K562 (cell line): ENCODE data around the gene HOXA2. TPM values are rescaled to one million over a fixed set of nuclear protein-coding genes. Genes with fewer than 3 reads are reported as not detected.

ENCODE experiments used
- ATAC-seq: fragments of 200-7000 bp; cut with Tn5 transposase; 3 replicates; pipeline ENCODE4 v1.9.1; 2020; ENCODE audit warnings: moderate library complexity
- BruUV-seq: library from RNA; stranded (reverse); fragments of 400-500 nt; replicated peaks from 2 replicates; lab custom pipeline; 2021; lab: Mats Ljungman, UMichigan
- CTCF ChIA-PET: fragments of 300-600 bp; formaldehyde crosslinking; extraction: SDS; loops from one replicate; lab custom pipeline; 2021; ENCODE audit warnings: low intra/inter-chr PET ratio; lab: Yijun Ruan, JAX
- POLR2A ChIA-PET: fragments of 300-600, 350-650 bp; sonication (Branson Sonifier 250); formaldehyde crosslinking; extraction: SDS; loops from one replicate; lab custom pipeline; 2021; ENCODE audit warnings: antibody characterized with exemption, inconsistent platforms; lab: Yijun Ruan, JAX
- DNase-seq, 4 experiments: peaks; one replicate each; pipeline versions ENCODE4 v3.0.0 to v3.0.0-alpha.2; 2011 to 2018; ENCODE audit warnings: low spot score in 3 of 4, mixed read lengths in 3 of 4; ENCODE audit errors: extremely low read depth in 1 of 4
- FAIRE-seq: peaks from 2 replicates; lab custom pipeline; 2011; peaks lifted over from hg19 to GRCh38; lab: Jason Lieb, UNC
- H2AFZ ChIP-seq: 2 replicates; pipeline ENCODE4 v1.6.0; 2011; ENCODE audit warnings: low read depth, low read length, control low read depth, inconsistent platforms
- H3K27ac ChIP-seq: fragments of 200-600 bp; 3 replicates; pipeline ENCODE4 v1.8.0; 2011; ENCODE audit warnings: low read depth, mild to moderate bottlenecking, control low read depth, inconsistent platforms, low read length, moderate library complexity, mixed read lengths; ENCODE audit errors: extremely low read depth
- H3K27me3 ChIP-seq, 2 experiments: fragments of 300-600 bp in 1 of 2; 2 replicates in 1 of 2; 3 replicates in 1 of 2; pipeline versions ENCODE4 v1.6.0 to v1.8.0; 2011; ENCODE audit warnings: inconsistent platforms in 2 of 2, low read length in 2 of 2, mild to moderate bottlenecking in 1 of 2, mixed read lengths in 1 of 2, moderate library complexity in 1 of 2; ENCODE audit not compliant: control insufficient read depth in 2 of 2, insufficient read depth in 2 of 2
- H3K36me3 ChIP-seq: fragments of 300-600 bp; 3 replicates; pipeline ENCODE4 v1.8.0; 2011; ENCODE audit warnings: mild to moderate bottlenecking, low read length, inconsistent platforms; ENCODE audit not compliant: control insufficient read depth, insufficient read depth
- H3K4me1 ChIP-seq, 2 experiments: fragments of 200-600 bp in 1 of 2; replicated peaks in 1 of 2; 2 replicates in 1 of 2; 3 replicates in 1 of 2; pipeline versions ENCODE4 v1.5.1 to v1.8.0; 2011; ENCODE audit warnings: inconsistent platforms in 2 of 2, low read length in 2 of 2, mild to moderate bottlenecking in 1 of 2, mixed read lengths in 1 of 2, moderate library complexity in 1 of 2; ENCODE audit not compliant: control insufficient read depth in 2 of 2, insufficient read depth in 2 of 2
- H3K4me2 ChIP-seq: 2 replicates; pipeline ENCODE4 v1.6.1; 2011; ENCODE audit warnings: low read length, control low read depth, inconsistent platforms, mixed read lengths; ENCODE audit not compliant: insufficient read depth
- H3K4me3 ChIP-seq: fragments of 200-600 bp; sonication (generic), shearing (Covaris generic); 2 replicates; pipeline ENCODE4 v1.5.1; 2016; ENCODE audit warnings: control low read depth, inconsistent platforms
- H3K79me2 ChIP-seq: fragments of 200-600 bp; 3 replicates; pipeline ENCODE4 v1.8.0; 2011; ENCODE audit warnings: low read length, inconsistent platforms; ENCODE audit not compliant: control insufficient read depth, insufficient read depth
- H3K9ac ChIP-seq, 2 experiments: 2 replicates each; pipeline versions ENCODE4 v1.6.0 to v1.6.1; 2011; ENCODE audit warnings: low read depth in 2 of 2, low read length in 2 of 2, control low read depth in 1 of 2, inconsistent platforms in 1 of 2, mild to moderate bottlenecking in 1 of 2, mixed read lengths in 1 of 2; ENCODE audit not compliant: insufficient read depth in 1 of 2
- H3K9me1 ChIP-seq: one replicate; pipeline ENCODE4 v1.6.0; 2011; ENCODE audit warnings: inconsistent platforms, mild to moderate bottlenecking, low read length, moderate library complexity; ENCODE audit not compliant: control insufficient read depth, insufficient read depth
- H3K9me3 ChIP-seq: replicated peaks from 2 replicates; pipeline ENCODE4 v1.5.1; 2011; ENCODE audit warnings: low read depth, low read length, inconsistent platforms; ENCODE audit not compliant: control insufficient read depth, insufficient read depth
- H4K20me1 ChIP-seq: replicated peaks from 2 replicates; pipeline ENCODE4 v1.6.1; 2011; ENCODE audit warnings: low read length, inconsistent platforms, mixed read lengths; ENCODE audit not compliant: control insufficient read depth, insufficient read depth
- BMI1 ChIP-seq: fragments of 150-350 bp; IDR thresholded peaks from 2 replicates; pipeline ENCODE4 v1.6.1; 2014; ENCODE audit warnings: low read length
- HMG20A ChIP-seq: fragments of 450-650 bp; formaldehyde crosslinking; conservative IDR thresholded peaks from 2 replicates; pipeline ENCODE4 v1.4.0; 2020; ENCODE audit warnings: mild to moderate bottlenecking, mixed read lengths
- RBM14 ChIP-seq: fragments of 200-400 bp; formaldehyde crosslinking; IDR thresholded peaks from 2 replicates; pipeline ENCODE4 v1.6.1; 2018; ENCODE audit warnings: low read depth, mild to moderate bottlenecking, low read length, moderate library complexity, borderline replicate concordance; ENCODE audit not compliant: insufficient read depth
- SMAD1 ChIP-seq: fragments of 150-350 bp; IDR thresholded peaks from 2 replicates; pipeline ENCODE4 v1.6.1; 2014; ENCODE audit warnings: low read length, low read depth; ENCODE audit not compliant: partially characterized antibody
- SNIP1 ChIP-seq: fragments of 450-650 bp; IDR thresholded peaks from 2 replicates; pipeline ENCODE4 v1.7.1; 2017; ENCODE audit warnings: low read depth, mild to moderate bottlenecking
- SPI1 ChIP-seq: IDR thresholded peaks from 2 replicates; pipeline ENCODE4 v1.6.1; 2011; ENCODE audit warnings: low read depth, low read length, control low read depth, borderline replicate concordance
- ZBTB11 ChIP-seq, 3 experiments: fragments of 200-800 bp in 1 of 3; fragments of 250-450 bp in 1 of 3; fragments of 450-650 bp in 1 of 3; sonication (Bioruptor Pico) in 1 of 3; sonication (Bioruptor generic) in 1 of 3; formaldehyde crosslinking in 1 of 3; IDR thresholded peaks; 2 replicates each; pipeline versions ENCODE4 v1.6.1 to v1.8.0; 2016 to 2022; ENCODE audit warnings: mild to moderate bottlenecking in 2 of 3, missing genetic modification characterization in 2 of 3, missing compliant biosample characterization in 1 of 3, moderate library complexity in 1 of 3
- ZC3H8 ChIP-seq: fragments of 450-650 bp; IDR thresholded peaks from 2 replicates; pipeline ENCODE4 v1.6.1; 2017
- ZNF232 ChIP-seq: sonication (generic); formaldehyde crosslinking; IDR thresholded peaks from 2 replicates; pipeline ENCODE4 v1.8.0; 2022; ENCODE audit warnings: mild to moderate bottlenecking, missing genetic modification reagents
- WGBS: fragments of 100-300 bp; shearing (Covaris generic); methylation state at CpG from one replicate; pipeline ENCODE4 v1.1.6; 2016; ENCODE audit warnings: low coverage, mixed read lengths; ENCODE audit not compliant: insufficient coverage; ENCODE audit errors: missing lambda C conversion rate; 5-methylcytosine and 5-hydroxymethylcytosine counted together
- in situ Hi-C: fragments of 300-500 bp; cut with MboI; formaldehyde crosslinking; loops from 4 replicates; pipeline ENCODE4 v1.15.0; 2018; ENCODE audit warnings: inconsistent platforms, mixed read lengths
- intact Hi-C: fragments of 100-400 bp; cut with micrococcal nuclease; formaldehyde crosslinking; loops from 2 replicates; pipeline ENCODE4 v1.14.2; 2022
- polyA plus RNA-seq, 8 experiments: library from polyadenylated mRNA; depleted of rRNA in 4 of 8; stranded (reverse) in 5 of 8; unstranded in 3 of 8; fragments of >200 nt; fragmentation: Nextera tagmentation in 2 of 8; fragmentation: Illumina TruSeq in 1 of 8; extraction: Ambion mirVana in 2 of 8; extraction: Trizol in 1 of 8; gene quantifications; 2 replicates each; pipeline versions ENCODE4 v1.2.1 to v1.2.3, GENCODE V29; 2011 to 2014; ENCODE audit warnings: inconsistent platforms in 1 of 8, missing spikeins in 1 of 8
- total RNA-seq, 7 experiments: library from RNA; depleted of rRNA in 6 of 7; stranded (reverse); fragments of >200 nt in 6 of 7; fragmentation: Illumina TruSeq in 2 of 7; extraction: Trizol in 2 of 7; gene quantifications; 2 replicates each; pipeline versions ENCODE4 v1.2.1 to v1.2.3, GENCODE V29; 2011 to 2021; ENCODE audit warnings: low replicate concordance in 1 of 7

Gene HOXA2
- total and polyA plus RNA-seq, 9 of the 15 experiments (the other 6 are each of a cell fraction or from before 2014, with no cell fraction given): 0.04 TPM; not detected in 8

- Histone ChIP-seq H3K9ac (no peak overlapping the region), H3K4me3 (no peak overlapping the region), H3K4me2 (no peak overlapping the region), H3K27ac (no peak overlapping the region), H3K4me1 (no peaks in the 10 kb centered on the region), H3K9me1 (no peaks in the 10 kb centered on the region), H3K79me2 (no peaks in the 10 kb centered on the region), H3K36me3 (no peaks in the 10 kb centered on the region), H4K20me1 (no peaks in the 10 kb centered on the region), H2AFZ (no peak overlapping the region), H3K9me3 (no peaks in the 10 kb centered on the region), H3K27me3 (peaks cover 0 to 4% of the 10 kb centered on the region in 2 experiments; a peak in 1 of 5 replicates)
- intact Hi-C loops (no loop called here), in situ Hi-C loops (loop anchor here (5.0 kb wide), 1 partner anchor 49 kb away; no protein-coding TSS in a partner anchor)
- ChIA-PET CTCF (no interaction called here), POLR2A (no interaction called here)
- no peak for FAIRE-seq
- no peak for ATAC-seq
- WGBS: 15% methylated on average over 5 of the region's 5 CpGs
- BruUV-seq: no TSS peak
- TF ChIP-seq SMAD1 (no peak), SPI1 (no peak), HMG20A (no peak), SNIP1 (no peak), ZC3H8 (no peak), ZNF232 (CRISPR knock-in tag) (no peak), BMI1 (no peak), ZBTB11 (CRISPR knock-in tag; IDR thresholded peaks at IDR 0.05) (no peak), RBM14 (no peak)
- DNase-seq: no peak
Measured at GRCh38 chr7:27078616-27079233, 23.8 kb downstream of the HOXA2 start.
